GM23338 (cell line): ENCODE data around the gene PTPRN2.

Experiments used
- EZH2 ChIP-seq: fragments of 200-600 bp; sonication (generic); IDR thresholded peaks from one replicate; pipeline ENCODE4 v1.8.0; 2017; ENCODE audit warnings: antibody characterized with exemption, mild to moderate bottlenecking, low read depth; ENCODE audit not compliant: unreplicated experiment
- EZH2phosphoT487 ChIP-seq: fragments of 200-600 bp; sonication (generic); IDR thresholded peaks from one replicate; pipeline ENCODE4 v1.8.1; 2018; ENCODE audit warnings: antibody characterized with exemption; ENCODE audit not compliant: unreplicated experiment
- JUNB ChIP-seq: IDR thresholded peaks from one replicate; pipeline ENCODE4 v1.6.1; 2016; ENCODE audit warnings: antibody characterized with exemption; ENCODE audit not compliant: unreplicated experiment
- NANOG ChIP-seq: IDR thresholded peaks from 2 replicates; pipeline ENCODE4 v1.6.1; 2016; ENCODE audit warnings: antibody characterized with exemption, borderline replicate concordance
- POLR2AphosphoS5 ChIP-seq: IDR thresholded peaks from 2 replicates; pipeline ENCODE4 v1.6.1; 2016; ENCODE audit warnings: antibody characterized with exemption, low read depth
- ZNF331 ChIP-seq: fragments of 250-450 bp; sonication (Bioruptor Pico); IDR thresholded peaks from 2 replicates; pipeline ENCODE4 v1.5.0; 2020; ENCODE audit warnings: low read depth, mild to moderate bottlenecking, moderate library complexity
- TF ChIP-seq, protein P1 (sequence below), 2 experiments: fragments of 200-600 bp in 1 of 2; sonication (generic) in 1 of 2; conservative IDR thresholded peaks; 2 replicates each; pipeline versions ENCODE4 v1.5.1 to v1.6.1; 2016 to 2017; ENCODE audit warnings: antibody characterized with exemption in 2 of 2, low read depth in 2 of 2, mild to moderate bottlenecking in 2 of 2, moderate library complexity in 1 of 2
- TF ChIP-seq, protein P2 (sequence below): IDR thresholded peaks from 2 replicates; pipeline ENCODE4 v1.6.1; 2016; ENCODE audit warnings: antibody characterized with exemption
- TF ChIP-seq, protein P3 (sequence below): IDR thresholded peaks from one replicate; pipeline ENCODE4 v1.6.1; 2018; ENCODE audit warnings: antibody characterized with exemption; ENCODE audit not compliant: unreplicated experiment

DNA sequence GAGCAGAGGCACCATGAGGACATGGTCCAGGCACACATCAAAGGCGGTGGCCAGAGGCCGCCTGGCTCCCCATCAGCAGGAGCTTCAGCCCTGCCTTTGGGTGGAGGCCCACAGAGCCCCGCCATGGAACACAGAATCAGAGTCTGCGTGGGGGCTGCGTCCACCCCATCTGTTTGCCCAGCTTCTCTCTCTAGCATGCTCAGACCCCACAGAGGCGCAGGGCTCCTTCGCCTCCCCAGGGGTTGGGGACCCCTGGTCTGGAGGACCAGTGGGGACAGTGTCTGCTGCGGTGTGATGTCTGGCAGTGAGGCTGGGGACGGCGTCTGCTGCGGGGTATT, 321.9 kb downstream of the PTPRN2 start:
- TF ChIP-seq, protein P1, sequence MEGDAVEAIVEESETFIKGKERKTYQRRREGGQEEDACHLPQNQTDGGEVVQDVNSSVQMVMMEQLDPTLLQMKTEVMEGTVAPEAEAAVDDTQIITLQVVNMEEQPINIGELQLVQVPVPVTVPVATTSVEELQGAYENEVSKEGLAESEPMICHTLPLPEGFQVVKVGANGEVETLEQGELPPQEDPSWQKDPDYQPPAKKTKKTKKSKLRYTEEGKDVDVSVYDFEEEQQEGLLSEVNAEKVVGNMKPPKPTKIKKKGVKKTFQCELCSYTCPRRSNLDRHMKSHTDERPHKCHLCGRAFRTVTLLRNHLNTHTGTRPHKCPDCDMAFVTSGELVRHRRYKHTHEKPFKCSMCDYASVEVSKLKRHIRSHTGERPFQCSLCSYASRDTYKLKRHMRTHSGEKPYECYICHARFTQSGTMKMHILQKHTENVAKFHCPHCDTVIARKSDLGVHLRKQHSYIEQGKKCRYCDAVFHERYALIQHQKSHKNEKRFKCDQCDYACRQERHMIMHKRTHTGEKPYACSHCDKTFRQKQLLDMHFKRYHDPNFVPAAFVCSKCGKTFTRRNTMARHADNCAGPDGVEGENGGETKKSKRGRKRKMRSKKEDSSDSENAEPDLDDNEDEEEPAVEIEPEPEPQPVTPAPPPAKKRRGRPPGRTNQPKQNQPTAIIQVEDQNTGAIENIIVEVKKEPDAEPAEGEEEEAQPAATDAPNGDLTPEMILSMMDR (conservative IDR thresholded peaks at IDR 0.05; ENCODE audit: low read depth in 2 of 2) = no peak
- TF ChIP-seq EZH2phosphoT487 (no peak), POLR2AphosphoS5 (no peak), EZH2 (no peak), ZNF331 (no peak), NANOG (no peak), JUNB (no peak)
- TF ChIP-seq, protein P2, sequence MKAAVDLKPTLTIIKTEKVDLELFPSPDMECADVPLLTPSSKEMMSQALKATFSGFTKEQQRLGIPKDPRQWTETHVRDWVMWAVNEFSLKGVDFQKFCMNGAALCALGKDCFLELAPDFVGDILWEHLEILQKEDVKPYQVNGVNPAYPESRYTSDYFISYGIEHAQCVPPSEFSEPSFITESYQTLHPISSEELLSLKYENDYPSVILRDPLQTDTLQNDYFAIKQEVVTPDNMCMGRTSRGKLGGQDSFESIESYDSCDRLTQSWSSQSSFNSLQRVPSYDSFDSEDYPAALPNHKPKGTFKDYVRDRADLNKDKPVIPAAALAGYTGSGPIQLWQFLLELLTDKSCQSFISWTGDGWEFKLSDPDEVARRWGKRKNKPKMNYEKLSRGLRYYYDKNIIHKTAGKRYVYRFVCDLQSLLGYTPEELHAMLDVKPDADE = no peak
- TF ChIP-seq, protein P3, sequence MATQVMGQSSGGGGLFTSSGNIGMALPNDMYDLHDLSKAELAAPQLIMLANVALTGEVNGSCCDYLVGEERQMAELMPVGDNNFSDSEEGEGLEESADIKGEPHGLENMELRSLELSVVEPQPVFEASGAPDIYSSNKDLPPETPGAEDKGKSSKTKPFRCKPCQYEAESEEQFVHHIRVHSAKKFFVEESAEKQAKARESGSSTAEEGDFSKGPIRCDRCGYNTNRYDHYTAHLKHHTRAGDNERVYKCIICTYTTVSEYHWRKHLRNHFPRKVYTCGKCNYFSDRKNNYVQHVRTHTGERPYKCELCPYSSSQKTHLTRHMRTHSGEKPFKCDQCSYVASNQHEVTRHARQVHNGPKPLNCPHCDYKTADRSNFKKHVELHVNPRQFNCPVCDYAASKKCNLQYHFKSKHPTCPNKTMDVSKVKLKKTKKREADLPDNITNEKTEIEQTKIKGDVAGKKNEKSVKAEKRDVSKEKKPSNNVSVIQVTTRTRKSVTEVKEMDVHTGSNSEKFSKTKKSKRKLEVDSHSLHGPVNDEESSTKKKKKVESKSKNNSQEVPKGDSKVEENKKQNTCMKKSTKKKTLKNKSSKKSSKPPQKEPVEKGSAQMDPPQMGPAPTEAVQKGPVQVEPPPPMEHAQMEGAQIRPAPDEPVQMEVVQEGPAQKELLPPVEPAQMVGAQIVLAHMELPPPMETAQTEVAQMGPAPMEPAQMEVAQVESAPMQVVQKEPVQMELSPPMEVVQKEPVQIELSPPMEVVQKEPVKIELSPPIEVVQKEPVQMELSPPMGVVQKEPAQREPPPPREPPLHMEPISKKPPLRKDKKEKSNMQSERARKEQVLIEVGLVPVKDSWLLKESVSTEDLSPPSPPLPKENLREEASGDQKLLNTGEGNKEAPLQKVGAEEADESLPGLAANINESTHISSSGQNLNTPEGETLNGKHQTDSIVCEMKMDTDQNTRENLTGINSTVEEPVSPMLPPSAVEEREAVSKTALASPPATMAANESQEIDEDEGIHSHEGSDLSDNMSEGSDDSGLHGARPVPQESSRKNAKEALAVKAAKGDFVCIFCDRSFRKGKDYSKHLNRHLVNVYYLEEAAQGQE = no peak
